Measurements from ENCODE around the gene DDRGK1.

DDRGK1 gene

DNA sequence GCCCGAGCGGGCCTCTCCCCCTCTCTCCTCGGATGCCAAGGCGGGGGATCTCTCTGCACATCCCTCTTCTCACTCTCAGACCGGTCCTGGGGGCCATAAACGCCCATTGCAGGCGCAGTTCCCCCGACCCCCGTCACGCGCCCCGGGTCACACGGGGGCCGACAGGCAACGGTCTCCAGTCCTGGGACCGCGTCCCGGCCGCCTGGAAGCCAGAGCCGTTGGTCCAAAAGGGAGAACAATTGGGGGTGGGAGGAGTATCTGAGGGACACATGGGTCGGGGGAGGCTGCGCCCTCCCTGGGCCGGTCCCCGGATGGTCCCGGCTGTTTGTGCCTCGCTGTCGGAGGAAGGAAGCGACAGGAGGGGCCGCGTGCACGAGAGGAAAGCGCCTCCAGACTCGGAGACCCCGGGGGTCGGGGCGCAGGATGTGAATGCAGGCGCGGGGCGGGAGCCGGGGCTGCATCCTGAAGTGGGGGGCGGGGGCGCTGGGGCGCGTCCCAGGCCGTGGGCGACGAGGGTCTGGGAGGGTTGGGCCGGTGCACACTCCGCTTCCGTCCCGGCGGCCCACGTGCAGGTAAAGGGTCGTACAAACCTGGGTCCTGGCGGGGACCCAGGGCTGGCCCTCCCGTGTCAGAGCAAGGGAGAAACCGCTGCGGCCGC lies 33.6 kb upstream of the DDRGK1 start:
- POLR2A ChIA-PET, result no interaction called here
- CTCF ChIA-PET, result interaction anchor here (0.6 to 2.0 kb wide), 4 partner anchors 9 to 76 kb away, joined by 3 to 9 read pairs (median 4); no protein-coding TSS in a partner anchor
- peak overlapping the region; percentile 55 for H3K4me3 ChIP-seq (ENCODE audit: low read depth, low read length)
- TF ChIP-seq, protein P1, sequence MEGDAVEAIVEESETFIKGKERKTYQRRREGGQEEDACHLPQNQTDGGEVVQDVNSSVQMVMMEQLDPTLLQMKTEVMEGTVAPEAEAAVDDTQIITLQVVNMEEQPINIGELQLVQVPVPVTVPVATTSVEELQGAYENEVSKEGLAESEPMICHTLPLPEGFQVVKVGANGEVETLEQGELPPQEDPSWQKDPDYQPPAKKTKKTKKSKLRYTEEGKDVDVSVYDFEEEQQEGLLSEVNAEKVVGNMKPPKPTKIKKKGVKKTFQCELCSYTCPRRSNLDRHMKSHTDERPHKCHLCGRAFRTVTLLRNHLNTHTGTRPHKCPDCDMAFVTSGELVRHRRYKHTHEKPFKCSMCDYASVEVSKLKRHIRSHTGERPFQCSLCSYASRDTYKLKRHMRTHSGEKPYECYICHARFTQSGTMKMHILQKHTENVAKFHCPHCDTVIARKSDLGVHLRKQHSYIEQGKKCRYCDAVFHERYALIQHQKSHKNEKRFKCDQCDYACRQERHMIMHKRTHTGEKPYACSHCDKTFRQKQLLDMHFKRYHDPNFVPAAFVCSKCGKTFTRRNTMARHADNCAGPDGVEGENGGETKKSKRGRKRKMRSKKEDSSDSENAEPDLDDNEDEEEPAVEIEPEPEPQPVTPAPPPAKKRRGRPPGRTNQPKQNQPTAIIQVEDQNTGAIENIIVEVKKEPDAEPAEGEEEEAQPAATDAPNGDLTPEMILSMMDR (IDR thresholded peaks at IDR 0.05; ENCODE audit: insufficient read depth, low read length, missing control alignments), result no peak
- no peak for DNase-seq (ENCODE audit: low read depth, low spot score)

DNA sequence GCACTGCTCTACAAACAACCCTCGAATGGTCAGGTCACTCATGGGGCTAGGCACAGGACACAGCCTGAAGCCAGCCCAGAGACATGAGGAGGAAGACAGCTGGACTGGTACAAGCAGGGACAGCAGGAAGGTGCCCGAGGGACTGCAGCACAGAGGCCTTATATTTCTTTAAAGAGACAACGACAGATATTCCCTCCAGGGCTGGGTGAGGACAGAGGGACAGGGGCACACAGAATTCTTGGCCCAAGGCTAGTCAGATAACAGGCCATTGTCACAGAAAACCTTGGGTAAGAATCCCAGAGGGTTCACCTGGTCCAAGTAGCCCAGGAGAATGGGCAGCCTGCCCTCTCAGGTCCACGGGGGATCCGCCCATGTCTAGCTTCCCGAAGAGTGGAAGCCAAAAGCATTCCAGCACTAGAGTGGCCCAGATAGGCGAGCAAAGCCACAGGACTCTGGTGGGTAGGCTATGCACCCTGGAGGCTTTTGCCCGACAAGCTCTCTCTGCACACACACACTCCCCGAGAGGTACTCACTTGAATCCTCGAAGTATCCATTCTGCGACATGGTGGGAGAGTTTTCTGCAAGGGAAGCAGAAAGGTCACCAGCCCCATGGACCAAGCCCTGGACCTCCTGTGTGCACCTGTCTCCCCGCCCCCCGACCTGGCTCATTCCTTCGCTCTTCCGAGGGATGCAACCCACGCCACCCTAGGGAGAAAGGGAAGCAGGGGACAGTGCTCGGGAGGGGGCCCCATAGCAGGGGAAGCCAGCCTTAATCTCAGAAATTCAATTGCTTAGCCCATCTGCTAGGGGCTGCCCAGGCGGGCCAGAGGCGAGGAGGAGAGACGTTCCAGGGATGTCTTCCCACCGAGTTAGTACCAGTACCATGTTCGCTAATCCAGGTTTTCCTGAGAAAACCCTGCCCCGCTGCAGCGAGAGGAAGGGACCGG lies 32.8 kb upstream of the DDRGK1 start:
- H3K4me3 ChIP-seq (ENCODE audit: low read depth, low read length), result no peak overlapping the region
- POLR2A ChIA-PET, result no interaction called here

DNA sequence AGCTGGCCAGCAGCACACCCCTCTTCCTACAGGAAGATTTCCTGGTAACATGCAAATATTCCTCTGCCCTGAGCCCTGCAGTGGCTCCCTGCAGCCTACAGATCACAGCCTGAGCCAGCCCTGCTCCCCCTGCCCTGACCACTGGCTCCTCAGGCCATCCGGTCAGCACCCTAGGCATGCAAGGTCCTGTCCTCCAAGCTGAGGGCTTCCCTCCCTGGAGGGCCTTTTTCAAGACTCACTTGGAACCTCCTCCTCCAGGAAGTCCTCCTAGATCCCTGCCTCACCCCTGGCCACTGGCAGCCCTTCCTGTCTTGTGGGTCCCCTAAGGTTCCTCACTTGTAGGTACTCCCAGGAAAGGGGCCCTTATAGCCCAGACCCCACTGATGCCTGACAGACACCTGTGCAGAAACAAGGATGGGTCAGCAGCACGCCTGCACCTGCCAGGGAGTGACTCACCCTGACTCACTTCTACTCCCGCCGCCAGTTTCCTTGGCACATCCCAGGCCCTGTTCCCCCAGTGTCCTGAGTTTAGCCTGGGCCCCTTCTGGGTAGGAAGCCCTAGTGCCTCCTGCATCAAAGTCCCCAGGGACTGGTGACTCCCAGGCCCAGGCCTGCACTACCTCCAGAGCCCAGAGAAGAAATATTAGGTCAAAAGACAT lies 31.3 kb upstream of the DDRGK1 start:
- TF ChIP-seq, protein P1 (IDR thresholded peaks at IDR 0.05; ENCODE audit: insufficient read depth, low read length, missing control alignments), result no peak
- no peak for DNase-seq (ENCODE audit: low read depth, low spot score)
- CTCF ChIA-PET, result interaction anchor here (1.5 to 1.9 kb wide), 2 partner anchors 15 to 17 kb away, joined by 7 to 9 read pairs; no protein-coding TSS in a partner anchor
- POLR2A ChIA-PET, result no interaction called here
- no peak overlapping the region for H3K4me3 ChIP-seq (ENCODE audit: low read depth, low read length)

More for the DNA sequence above, 32.8 kb upstream of the DDRGK1 start:
- TF ChIP-seq, protein P1 (IDR thresholded peaks at IDR 0.05; ENCODE audit: insufficient read depth, low read length, missing control alignments), result no peak
- CTCF ChIA-PET, result interaction anchor here (1.5 to 1.9 kb wide), 2 partner anchors 17 to 19 kb away, joined by 7 to 9 read pairs; no protein-coding TSS in a partner anchor
- no peak for DNase-seq (ENCODE audit: low read depth, low spot score)

DNA sequence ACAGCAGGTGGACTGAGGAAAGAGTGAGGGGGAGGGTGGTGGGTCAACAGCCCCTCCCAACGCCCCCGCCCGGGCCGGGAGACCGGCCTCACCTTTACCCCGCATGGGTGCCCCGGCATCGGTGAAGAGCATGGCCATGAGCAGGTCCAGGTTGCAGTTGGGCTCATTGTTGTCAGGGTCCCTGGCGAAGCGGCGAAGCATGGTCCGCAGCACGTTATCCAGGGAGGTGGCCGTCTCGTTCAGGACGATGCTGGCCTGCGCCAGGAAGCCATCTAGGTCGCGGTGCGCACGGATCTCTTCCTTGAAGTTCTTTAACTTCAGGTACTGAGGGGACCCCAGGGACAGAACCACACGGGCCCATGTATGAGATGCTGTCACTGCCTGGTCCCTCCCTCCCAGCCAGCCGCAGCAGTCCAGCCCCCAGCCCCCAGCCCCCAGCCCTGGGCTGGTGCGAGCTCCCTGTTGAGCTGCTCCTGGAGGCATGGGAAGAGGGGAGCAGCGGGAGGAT lies 29.6 kb upstream of the DDRGK1 start:
- POLR2A ChIA-PET, result no interaction called here
- CTCF ChIA-PET, result interaction anchor here (0.6 kb wide), 1 partner anchor 13 kb away, joined by 3 read pairs; no protein-coding TSS in a partner anchor
- no peak for DNase-seq (ENCODE audit: low read depth, low spot score)
- TF ChIP-seq, protein P1 (IDR thresholded peaks at IDR 0.05; ENCODE audit: insufficient read depth, low read length, missing control alignments), result no peak
- no peak overlapping the region for H3K4me3 ChIP-seq (ENCODE audit: low read depth, low read length)

DNA sequence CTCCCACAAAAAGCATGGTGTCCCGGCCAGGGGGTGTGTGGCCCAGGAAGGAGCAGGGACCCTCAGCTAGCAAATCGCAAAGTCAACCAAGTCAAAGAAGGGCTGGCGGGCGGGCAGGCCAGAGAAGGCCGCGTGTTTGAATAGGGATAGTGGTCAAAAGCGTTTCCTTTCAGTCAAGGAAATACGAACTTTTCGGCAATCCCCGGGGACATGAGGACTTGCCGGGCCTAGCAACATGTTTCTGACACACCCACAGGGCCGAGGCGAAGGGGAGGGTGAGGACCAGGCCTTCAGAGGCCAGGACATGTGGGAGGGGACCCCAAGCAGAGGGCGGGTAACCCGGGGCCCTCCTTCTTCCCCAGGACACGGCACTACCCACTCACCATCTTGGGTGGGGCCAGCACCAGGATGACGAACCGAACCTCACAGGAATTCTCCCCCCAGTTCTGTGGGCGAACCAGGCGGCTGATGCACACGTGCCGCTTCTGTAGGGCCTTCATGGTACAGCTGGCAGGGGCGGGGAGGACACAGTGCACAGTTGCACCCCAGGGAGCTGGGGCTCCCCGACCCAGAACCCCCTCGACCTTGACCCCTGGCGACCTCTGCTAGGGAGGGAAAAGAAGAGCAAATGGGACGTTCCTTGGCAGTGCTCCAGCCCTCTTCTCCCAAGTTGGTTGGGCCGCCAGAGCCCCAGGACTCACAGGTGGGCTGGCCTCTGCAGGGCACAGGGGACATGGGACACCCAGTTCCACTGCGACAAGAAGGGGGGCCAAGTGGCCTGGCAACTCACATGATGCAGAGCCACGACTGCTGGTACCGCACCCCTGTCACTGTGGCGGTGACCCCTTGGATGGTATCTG lies 28.9 kb upstream of the DDRGK1 start:
- ChIA-PET CTCF (interaction anchor here (0.6 to 1.4 kb wide), 4 partner anchors 11 to 16 kb away, joined by 3 to 4 read pairs (median 3); no protein-coding TSS in a partner anchor), POLR2A (no interaction called here)
- DNase-seq (ENCODE audit: low read depth, low spot score), result no peak
- H3K4me3 ChIP-seq (ENCODE audit: low read depth, low read length), result no peak overlapping the region
- TF ChIP-seq, protein P1 (IDR thresholded peaks at IDR 0.05; ENCODE audit: insufficient read depth, low read length, missing control alignments), result no peak
